ENCODE results near the gene GPX3.

GPX3 gene

GRCh38 chr5:151020304-151021110 is at the start of gene GPX3:
TSS of gene GPX3 (plus strand) at chr5:151020591. CDS start at chr5:151020655, 64 bp downstream.
- DNase-seq: peak; percentile 31 to 42

DNA sequence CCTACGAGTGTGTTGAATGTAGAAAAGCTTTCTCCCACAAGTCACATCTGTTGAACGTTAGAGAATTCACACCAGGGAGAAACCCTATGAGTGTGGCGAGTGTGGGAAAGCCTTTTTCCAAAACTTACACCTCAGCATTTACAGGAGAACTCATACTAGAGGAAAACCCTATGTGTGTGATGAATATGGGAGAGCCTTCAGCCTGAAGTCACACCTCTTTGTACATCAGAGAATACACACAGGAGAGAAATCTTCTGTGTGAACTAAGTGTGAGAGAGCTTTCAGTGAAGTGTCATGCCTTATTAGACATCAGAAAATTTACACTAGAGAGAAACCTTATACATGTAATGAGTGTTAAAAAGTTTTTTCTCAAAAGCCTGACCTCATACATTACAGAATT is 41.8 kb upstream of the GPX3 start:
- no peak for DNase-seq

GRCh38 chr5:150987746-150988145 is 32.6 kb upstream of the GPX3 start:
- DNase-seq: no peak

GRCh38 chr5:150989695-150990094 is 30.7 kb upstream of the GPX3 start:
- peak; percentile 8 to 14 for DNase-seq

DNA sequence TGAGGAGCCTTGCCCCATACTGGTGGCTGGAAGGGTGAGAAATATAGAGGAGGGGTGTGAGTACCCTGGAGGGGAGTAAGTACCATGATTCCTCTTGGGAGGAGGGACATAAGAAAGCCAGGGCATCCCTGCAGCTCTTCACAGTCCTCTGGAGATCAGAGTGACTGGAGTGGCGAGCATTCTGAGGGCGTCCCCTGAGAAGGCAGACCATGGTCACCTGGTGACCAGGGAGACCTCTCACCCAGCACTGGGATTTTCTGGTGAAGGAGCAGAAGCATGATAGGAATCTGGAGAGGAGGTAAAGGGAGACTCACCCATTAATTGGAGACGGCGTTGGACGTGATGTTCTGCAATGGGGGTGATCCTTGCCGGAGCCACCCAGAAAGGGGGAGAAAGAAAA is 27.7 kb upstream of the GPX3 start:
- no peak for DNase-seq

DNA sequence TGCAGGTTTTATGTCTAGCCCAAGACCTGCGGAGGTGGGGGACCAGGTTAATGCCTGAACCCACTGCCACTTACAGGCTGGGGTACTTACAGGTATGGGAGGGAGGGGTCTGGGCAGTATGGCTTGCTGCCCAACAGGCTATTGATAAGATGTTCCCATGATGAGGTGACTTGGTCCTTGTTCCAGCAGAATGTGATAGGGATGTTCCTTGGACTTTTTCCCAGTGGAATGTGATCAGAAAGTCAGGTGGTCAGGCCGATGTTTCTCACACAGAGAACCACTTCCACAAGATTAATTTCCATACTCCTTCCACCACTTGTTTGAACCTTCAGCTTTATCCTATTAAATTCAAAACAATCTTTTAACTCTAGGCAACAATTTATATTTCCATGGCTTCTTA is 27.0 kb upstream of the GPX3 start:
- DNase-seq: no peak

GRCh38 chr5:150993826-150994412 is 26.5 kb upstream of the GPX3 start:
- no peak for DNase-seq

GRCh38 chr5:150999704-151000442 is 20.5 kb upstream of the GPX3 start:
- no peak for DNase-seq

DNA sequence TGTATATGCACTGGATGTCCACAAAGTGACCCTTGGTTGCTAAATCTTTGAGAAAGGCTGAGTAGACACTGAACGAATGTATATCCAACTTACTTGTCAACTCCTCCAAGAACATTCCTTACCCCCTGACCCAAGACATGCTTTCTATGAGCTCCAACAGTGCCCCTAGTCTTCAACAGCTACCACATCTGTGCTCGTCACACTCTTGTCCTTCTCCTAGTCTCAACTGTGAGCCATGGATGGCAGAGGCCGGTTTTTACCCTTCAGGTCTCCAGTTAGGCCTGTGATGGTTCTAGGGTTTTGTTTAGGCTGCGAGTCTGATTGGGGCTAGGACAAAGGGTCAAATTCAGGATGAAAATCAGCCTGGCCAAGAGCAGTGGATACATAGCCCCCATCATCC is 19.0 kb upstream of the GPX3 start:
- no peak for DNase-seq

- no peak for DNase-seq
Observed at GRCh38 chr5:151002250-151002649, 18.1 kb upstream of the GPX3 start.

- no peak for DNase-seq
Observed at GRCh38 chr5:151002681-151003502, 17.5 kb upstream of the GPX3 start.

- DNase-seq: no peak
Observed at GRCh38 chr5:151003503-151003860, 16.9 kb upstream of the GPX3 start.

- no peak for DNase-seq
Observed at GRCh38 chr5:151004499-151004898, 15.9 kb upstream of the GPX3 start.

DNA sequence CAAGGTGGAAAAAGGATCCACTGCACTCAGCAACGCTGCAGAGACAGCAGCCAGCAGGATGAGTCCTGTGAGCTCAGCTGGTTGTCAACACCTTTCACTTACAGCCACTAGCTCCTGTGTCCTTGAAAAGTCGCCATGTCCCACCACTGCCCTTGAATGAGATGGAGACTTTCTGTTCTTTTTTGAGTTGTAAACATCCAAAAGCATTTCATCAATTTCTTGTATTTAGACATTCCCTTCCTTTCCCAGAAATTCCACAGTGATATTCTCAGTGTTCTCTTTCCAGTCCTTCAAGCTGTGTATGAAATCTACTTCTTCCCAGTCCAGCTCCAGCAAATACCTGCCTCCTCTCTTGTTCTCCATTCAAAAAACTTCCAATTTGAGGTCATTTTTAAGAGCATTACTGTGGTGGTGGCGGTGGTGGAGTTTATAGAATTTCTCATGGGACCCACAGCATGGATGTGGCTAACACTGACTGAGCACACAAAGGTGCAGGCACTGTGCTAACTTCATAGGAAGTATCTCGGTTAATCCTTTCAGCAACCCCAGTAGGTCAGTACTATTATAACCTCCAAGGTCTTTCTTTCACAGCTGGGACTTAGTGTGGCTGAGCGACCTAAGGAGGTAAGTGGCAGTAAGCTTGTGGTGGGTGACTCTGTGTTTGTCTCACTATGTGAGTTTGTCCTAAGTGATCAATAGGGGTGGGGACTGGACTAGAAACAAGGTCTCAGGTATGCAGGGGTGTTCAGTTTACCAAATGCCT is 15.0 kb upstream of the GPX3 start:
- DNase-seq: no peak

DNA sequence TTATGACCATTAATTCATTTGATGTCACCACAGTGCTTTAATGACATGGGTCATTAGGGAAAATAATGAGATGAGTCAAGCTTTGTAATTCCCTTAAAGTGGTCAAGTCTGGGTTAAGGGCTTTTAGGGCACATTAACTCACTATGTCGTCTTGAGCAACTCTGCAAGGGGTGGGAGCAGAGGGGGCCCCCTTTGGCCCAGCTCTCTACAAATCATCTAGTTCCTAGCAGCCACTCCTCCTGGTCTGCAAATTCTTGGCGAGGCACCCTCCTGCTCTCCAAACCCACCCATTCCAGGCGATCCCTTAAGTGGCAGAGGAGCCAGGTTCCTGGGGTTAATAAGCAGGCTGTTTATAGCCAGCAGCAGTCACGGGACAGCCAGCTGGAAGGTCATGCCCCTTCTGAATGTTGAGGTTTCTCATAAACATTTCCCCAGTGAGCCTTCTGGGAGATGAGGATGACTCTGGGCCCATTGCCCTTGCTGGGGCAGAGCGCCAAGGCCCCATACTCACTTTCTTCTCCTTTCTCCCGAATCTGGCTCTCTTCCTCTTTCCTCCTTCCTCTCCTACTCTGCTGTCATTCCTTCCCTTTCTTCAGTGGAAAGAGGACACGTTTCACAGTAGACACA is 14.3 kb upstream of the GPX3 start:
- no peak for DNase-seq

- no peak for DNase-seq
Observed at GRCh38 chr5:151006704-151007334, 13.6 kb upstream of the GPX3 start.

DNA sequence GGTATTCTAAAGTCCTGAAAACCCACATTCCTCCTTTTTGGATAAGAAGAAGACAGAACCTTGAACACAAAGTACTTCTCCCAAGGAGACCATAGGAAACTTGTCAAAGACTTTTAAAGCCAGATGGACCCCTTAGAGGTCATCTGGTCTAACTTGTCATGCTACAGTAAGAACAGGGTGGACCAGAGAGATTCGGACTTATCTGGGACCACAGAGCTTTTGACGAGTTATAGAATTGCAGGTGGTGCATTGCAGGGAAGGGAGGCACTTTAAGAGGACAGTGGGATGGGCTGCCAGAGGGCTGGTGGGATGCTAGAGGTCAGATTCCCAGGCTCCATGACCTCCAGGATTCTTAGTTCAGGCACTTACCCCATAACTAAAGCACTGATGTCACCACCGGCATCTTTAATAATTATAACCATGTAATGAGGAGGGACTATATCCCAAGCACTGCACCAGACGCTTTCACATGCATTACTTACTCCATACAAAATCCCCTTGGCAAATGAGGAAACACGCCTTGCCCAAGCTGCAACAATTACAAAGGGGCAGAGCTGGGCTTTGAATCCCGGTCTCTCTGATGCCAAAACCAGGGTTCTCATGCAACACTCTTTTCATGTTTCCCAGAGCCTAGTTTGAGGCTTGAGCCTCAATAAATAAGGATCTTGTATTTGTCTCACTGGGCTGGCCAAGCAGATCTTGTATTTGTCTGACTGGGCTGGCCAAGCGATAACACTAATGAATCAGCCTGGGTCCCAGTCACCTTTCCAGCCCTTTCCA is 12.8 kb upstream of the GPX3 start:
- DNase-seq: no peak

GRCh38 chr5:151008210-151008491 is 12.2 kb upstream of the GPX3 start:
- no peak for DNase-seq

DNA sequence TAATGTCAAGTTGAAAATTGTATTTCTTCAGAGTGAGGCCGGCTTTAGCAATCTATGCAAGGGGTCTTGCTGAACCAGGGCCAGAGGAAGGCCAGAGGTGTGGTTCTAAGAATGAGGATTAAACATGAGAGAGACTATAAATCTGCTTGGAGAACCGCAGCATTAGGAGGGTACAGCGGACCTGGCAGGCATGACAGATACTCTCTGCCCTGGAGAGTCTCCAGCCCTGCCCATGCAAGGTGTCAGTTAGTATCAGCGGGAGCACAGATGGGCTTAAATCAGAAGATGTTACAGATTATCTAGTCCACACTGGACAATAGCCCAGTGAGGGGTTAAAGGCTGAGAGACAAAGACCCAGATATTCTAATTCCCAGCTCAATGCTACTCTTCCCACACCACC is 11.5 kb upstream of the GPX3 start:
- DNase-seq: no peak

DNA sequence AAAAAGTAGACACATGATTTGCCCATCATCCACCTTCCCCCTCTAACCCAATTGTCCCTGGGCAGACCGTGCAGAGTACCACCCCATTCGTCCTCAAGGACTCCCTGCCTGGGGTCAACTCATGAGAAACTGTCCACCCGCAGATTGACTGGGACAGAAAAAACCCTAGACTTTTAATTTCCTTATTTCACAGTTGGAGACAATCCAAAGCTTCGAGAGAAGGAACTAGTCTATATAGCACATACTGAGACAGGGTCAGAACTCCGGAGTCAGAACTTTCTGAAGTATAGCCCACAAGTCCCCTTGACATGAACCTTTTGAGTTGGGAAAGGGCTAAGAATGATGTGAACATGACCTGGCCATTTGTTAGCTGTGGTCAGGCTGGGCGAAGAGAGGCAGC is 7.5 kb upstream of the GPX3 start:
- no peak for DNase-seq
